Hepatocyte (in vitro differentiated cells): ENCODE data around the gene FERMT2.
"Not testable (repeated sequence)": the region's sequence is repeated elsewhere in the genome, so short reads cannot be mapped to it uniquely, and the experiment has no call there.

Experiments used
- CTCF ChIP-seq: fragments of 200-600 bp; sonication (generic); IDR thresholded peaks from 2 replicates; pipeline ENCODE4 v1.5.1; 2016; ENCODE audit warnings: antibody characterized with exemption, mild to moderate bottlenecking; ENCODE audit not compliant: poor library complexity
- EZH2 ChIP-seq: fragments of 200-600 bp; sonication (generic); IDR thresholded peaks from 2 replicates; pipeline ENCODE4 v1.6.1; 2016; ENCODE audit warnings: antibody characterized with exemption, mild to moderate bottlenecking, borderline replicate concordance

GRCh38 chr14:52864893-52865292 is 86.0 kb downstream of the FERMT2 start:
- not testable (repeated sequence) for TF ChIP-seq CTCF, EZH2
